Neural progenitor cell (in vitro differentiated cells): ENCODE data around the gene PER2.

Experiments used
- EZH2 ChIP-seq: fragments of 200-600 bp; sonication (generic); IDR thresholded peaks from 2 replicates; pipeline ENCODE4 v1.6.1; 2017; ENCODE audit warnings: antibody characterized with exemption, mild to moderate bottlenecking, moderate library complexity
- TF ChIP-seq, protein P1 (sequence below): fragments of 200-600 bp; sonication (generic); IDR thresholded peaks from 2 replicates; pipeline ENCODE4 v1.5.1; 2017; ENCODE audit warnings: antibody characterized with exemption, mild to moderate bottlenecking

GRCh38 chr2:238238311-238238765 lies 50.1 kb downstream of the PER2 start:
- TF ChIP-seq, protein P1, sequence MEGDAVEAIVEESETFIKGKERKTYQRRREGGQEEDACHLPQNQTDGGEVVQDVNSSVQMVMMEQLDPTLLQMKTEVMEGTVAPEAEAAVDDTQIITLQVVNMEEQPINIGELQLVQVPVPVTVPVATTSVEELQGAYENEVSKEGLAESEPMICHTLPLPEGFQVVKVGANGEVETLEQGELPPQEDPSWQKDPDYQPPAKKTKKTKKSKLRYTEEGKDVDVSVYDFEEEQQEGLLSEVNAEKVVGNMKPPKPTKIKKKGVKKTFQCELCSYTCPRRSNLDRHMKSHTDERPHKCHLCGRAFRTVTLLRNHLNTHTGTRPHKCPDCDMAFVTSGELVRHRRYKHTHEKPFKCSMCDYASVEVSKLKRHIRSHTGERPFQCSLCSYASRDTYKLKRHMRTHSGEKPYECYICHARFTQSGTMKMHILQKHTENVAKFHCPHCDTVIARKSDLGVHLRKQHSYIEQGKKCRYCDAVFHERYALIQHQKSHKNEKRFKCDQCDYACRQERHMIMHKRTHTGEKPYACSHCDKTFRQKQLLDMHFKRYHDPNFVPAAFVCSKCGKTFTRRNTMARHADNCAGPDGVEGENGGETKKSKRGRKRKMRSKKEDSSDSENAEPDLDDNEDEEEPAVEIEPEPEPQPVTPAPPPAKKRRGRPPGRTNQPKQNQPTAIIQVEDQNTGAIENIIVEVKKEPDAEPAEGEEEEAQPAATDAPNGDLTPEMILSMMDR: no peak
- no peak for TF ChIP-seq EZH2
